GM18907 (cell line): ENCODE data around the gene LRMDA.
"Not testable (repeated sequence)": the region's sequence is repeated elsewhere in the genome, so short reads cannot be mapped to it uniquely, and the experiment has no call there.

Source experiments
- ATAC-seq: cut with Tn5 transposase; IDR thresholded peaks from one replicate; pipeline ENCODE4 v1.9.1; 2021; ENCODE audit warnings: mild to moderate bottlenecking, moderate library complexity; ENCODE audit not compliant: unreplicated experiment

The LRMDA gene

DNA sequence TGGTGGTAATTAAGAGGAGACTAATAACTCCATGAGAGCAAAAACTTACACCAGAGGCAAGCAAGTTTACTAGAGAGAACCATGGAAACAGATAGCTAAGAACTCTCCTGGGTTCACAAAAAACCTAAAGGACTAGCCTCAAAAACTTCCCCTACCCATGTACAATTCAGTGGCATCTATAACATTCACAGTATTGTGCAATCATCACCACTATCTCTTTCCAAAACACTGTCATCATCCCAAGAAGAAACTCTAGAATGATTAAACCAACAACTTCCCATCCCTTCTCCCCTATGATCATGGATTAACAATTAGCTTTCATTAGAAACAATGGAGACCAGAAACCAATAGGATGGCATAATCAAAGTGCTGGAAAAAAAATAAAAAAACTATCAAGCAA is 1038.3 kb downstream of the LRMDA start:
- ATAC-seq, result no peak

DNA sequence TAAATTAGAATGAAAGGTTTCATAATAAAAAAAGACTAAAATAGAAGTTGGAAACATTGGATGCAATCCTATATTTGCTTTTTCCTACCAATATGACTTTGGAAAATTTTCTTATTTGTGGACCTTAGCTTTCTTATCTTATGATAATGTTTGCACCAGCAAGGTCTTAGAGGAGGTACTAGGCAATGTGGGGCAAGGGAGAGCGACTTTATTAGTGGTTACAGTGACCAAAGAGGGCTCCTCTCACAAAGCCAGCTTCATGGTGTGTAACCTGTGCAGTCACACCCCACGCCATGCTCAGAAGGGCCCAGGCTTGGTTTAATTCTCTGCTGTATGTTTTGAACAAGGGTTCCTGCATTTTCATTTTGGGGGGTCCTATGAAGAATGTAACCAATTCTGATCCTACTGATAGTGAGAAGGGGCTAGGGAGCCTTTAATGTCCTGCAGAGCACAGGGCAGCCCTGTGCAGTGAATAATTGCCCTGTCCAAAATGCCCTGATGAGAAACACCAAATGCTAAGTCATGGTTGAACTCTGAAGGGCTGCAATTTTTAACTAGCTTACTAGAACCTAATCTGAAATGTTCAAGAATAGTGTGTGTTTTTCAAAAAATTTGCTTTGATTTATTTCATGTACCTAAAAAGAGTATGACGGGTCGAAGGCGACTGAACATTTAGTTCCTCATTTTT is 1047.8 kb downstream of the LRMDA start:
- no peak for ATAC-seq

DNA sequence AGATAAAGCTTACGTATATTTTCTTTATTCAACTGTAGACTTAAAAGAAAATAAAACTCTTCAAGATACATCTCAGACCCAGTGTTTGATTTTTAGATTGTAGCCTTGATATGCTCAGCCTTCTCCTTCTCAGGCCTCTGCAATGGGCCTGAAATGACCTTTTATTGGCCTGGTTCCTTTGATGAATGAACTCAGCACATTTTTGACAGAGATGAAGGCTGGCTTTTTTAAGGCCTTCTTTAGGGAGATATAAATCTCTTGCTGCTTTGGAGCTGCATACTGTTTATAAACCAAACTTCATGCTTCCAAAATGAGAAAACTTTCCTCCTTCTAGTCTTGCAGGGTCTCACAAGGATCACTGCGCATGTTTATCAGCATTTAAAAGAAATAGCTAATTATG is 1049.8 kb downstream of the LRMDA start:
- ATAC-seq, result no peak

DNA sequence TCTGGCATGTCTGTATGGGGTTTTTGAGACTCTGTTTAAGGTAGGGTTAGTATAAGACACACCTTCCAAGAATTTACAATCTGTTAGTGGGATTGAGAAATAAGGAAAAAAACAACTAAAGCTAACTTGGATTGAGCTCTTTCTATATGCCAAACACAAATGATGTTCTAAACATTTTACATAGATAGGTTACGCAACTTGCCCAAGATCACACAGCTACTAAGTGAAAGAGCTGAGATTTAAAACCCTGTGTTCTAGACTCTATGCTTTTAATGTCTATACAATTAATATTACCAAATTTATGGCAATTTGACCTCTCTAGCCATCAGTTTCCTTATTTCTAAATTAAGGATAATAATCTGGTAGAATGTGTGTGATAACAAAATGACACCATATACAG is 1056.2 kb downstream of the LRMDA start:
- no peak for ATAC-seq

DNA sequence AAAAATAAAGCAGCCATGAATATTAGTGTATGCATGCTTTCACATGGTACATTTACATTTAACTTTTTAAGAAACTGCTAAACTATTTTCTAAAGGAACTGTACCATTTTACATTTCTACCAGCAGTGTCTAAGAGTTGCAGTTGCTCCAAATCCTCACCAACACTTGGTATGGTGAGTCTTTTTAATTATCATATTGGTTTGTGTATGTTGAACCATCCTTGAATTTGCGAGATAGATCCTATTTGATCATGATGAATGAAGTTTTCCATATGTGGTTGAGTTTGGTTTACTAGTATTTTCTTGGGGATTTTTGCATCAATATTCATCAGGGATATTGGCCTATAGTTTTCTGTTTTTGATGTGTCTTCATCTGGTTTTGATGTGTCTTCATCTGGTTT is 1057.2 kb downstream of the LRMDA start:
- no peak for ATAC-seq

DNA sequence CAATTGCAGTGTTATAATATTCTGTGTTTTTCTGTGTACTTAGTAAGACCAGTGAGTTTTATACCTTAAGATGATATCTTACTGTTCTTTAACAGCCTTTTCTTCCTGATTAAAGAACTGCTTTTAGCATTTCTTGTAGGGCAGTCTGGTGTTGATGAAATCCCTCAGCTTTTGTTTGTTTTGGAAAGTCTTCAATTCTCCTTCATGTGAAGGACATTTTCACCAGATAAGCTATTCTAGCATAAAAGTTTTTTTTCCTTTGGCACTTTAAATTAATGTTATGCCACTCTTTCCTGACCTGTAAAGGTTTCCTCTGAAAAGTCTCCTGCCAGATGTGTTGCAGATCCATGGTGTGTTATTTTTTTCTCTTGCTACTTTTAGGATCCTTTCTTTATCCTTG is 1059.8 kb downstream of the LRMDA start:
- no peak for ATAC-seq

DNA sequence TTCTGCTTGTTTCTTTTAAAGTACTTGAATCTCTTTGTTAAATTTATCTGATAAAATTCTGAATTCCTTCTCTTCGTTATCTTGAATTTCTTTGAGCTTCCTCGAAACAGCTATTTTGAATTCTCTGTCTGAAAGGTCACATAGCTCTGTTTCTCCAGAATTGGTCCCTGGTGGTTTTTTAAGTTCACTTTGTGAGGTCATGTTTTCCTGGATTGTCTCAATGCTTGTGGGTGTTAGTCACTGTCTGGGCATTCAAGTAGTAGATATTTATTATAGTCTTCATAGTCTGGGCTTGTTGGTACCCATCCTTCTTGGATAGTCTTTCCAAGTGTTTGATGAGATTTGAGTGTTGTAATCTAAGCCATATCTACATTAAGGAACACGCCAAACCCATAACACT is 1060.6 kb downstream of the LRMDA start:
- no peak for ATAC-seq

DNA sequence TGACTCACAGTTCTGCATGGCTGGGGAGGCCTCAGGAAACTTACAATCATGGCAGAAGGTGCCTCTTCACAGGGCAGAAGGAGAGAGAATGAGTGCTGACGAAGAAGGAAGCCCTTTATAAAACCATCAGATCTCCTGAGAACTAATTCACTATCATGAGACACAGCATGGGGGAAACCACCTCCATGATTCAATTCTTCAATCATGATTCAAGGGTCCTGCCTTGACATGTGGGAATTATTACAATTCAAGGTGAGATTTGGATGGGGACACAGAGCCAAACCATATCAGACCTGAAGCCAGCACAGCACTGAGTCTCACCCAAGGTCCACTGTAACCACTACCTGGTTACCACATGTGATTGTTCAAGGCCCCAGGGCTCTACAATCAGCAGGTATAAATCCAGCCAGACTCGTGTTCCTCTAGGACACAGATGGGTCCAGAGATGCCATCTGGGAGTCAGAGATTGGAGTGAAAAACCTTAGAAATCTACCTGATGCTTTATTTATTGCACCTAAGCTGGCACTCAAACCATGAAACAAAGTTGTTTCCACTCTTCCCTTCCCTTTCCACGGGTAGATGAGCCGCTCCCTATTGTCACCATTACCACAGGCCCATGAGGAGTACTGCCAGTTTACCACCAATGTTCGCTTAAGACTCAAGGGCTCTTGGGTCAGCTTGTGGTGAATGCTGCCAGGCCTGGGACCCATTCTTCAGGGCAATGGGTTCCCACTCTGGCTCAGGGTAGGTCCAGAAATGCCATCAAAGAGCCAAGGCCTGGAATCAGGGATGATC is 1061.5 kb downstream of the LRMDA start:
- ATAC-seq, result no peak

DNA sequence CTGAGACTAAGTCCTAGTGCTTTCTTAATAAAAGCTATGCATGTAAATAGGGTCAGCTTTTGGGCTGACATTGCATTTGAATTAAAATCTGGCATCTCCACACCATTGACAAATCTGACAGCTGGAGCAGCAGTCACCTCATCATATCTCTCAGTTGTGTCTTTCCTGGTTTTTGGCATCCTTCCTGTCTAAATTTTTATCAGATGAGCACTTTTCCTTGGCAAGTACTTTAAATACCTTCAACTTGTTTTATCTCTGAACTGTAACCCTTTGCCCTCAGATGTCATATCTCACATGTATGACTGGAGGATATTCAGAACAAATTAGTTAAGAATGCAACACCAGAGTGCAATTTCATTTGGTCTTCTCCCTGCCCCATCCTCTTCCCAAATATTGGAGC is 1066.2 kb downstream of the LRMDA start:
- no peak for ATAC-seq

DNA sequence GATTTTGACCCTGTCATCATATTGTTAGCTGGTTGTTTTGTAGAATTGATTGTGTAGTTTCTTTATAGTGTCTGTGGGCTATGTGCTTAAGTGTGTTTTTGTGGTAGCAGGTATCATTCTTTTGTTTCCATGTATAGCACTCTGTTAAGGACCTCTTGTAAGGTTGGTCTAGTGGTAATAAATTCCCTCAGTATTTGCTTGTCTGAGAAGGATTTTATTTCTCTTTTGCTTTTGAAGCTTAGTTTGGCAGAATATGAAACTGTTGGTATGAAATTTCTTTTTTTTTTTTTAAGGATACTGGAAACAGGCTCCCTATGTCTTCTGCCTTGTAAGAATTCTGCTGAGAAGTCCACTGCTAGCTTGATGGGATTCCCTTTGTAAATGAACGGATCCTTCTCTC is 1073.4 kb downstream of the LRMDA start:
- no peak for ATAC-seq

DNA sequence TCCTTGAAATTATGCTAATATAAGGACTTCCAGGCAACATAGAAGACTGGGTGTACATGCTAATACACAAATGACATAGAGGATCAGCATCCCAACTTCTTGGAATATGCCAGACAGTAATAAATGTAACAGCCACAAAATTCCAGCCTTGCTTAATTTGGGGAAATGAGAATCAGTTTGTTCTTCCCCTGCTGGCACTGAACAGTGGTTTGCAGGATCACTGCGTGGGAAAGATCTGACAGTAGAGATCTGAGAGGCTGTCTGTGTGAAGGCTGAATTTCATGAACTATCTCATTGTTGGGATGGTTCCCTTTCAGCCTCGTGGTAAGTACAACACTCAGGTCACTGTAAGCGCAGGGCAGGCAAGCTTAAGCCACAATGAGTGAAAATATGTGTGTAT is 1078.0 kb downstream of the LRMDA start:
- no peak for ATAC-seq

DNA sequence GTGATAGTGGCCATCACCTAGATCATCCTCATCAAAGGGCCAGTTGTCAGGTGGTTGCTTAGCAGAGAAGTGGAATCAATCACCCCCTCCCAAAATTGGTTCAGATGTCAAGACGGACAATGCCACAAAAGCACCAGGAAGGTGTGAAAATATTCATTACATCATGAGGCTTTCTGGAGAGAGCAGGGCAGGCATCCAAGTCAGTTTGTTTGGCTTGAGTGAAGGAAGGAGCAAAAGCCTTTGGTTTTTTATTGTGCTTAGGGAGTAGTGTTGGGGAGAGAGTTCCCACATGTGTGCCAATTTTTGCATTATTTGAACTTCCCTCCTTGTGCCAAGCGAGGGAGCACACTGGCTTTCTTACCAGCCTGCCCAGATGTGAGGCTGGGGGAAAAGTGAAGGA is 1082.9 kb downstream of the LRMDA start:
- no peak for ATAC-seq

DNA sequence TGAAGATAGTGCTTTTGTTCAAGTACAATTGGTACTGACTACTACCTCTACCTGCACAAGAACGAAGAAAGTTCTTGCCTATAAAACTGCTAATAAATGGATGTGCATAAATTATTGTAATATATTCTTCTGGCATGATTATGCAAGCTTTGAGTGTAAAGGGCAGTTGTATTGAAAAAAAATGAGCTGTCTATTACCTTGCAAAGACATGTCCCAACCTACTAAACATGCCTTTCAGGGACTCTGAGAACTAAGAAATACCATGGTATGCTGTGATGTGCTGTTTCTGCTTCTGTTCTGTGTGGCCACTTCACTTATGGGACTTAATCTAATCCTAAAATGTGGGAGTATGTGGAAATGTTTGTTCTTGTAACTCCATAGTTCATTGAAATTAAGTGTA is 1083.4 kb downstream of the LRMDA start:
- no peak for ATAC-seq

DNA sequence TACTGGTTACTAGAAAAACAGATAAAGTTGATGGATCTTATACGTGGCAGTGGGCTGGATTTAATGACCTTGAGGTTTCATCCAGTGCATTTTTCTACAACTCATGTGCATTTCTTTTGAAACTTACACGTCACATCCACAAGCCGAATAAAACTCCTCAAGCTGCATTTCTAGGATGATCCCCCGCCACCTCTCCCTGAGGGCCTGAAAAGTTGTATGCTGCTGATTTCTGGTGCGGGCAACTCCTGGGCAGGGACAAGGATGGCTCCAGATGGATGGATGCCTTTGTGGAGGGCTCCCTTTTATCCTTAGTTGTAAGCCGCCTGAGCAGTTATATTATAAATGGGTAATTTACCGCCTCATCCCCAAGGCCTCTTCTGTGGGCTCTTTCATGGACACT is 1091.1 kb downstream of the LRMDA start:
- no peak for ATAC-seq

DNA sequence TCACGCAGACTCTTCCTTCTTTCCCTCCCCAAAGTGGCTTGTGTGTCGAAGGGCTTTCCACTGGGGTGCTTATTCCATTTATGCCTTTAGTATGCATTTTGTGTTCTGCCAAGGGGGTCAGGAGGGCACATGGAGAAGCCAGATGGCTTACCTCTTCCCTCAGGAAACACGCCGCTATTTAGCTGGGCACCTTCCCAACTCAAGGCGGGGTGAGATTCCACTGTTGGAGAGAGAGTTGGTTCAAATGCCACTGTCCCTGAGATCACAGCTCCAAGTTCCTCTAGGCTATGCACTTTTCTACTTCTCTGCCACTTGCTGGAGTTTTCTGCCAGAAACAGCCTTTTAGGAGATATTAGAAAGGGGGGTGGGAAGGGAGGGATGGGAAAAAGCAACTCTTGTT is 1091.8 kb downstream of the LRMDA start:
- no peak for ATAC-seq

DNA sequence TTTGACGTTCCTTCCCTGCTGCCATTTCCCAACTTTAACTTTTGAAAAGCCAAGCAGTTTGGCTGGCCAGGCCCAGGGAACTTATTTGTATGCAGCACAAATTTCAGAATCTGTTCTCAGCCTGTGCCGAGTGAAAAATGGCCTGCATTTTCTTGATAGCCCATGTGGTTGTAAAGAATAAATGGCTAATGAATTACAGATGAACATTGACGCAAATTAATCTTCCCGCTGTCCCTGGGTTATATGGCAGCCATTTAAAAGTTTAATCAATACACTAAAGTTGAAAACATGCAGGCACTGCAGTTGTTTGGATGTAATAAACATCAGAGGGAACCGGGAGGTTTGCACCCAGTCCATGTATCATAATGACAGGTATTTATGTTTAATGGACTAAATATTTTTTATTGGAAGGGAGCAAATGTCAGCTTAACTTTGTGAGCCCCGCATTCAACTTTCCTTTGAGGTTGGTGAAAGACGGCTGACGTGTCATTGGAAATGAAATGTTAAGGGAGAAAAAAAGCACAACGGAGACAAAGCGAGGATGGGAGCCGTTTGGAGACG is 1092.4 kb downstream of the LRMDA start:
- no peak for ATAC-seq

DNA sequence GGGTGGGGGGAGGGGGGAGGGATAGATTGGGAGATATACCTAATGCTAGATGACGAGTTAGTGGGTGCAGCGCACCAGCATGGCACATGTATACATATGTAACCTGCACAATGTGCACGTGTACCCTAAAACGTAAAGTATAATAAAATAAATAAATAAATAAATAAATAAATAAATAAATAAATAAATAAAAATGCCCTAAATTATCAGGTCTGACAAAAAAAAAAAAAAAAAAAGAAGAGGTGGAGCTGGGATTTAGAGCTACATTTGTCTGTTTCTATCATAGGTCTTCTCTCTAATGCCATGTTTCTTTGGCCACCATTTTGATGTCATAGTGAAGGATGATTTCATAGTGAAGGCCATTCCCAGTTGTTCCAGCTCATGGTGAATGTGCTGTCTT is 1095.4 kb downstream of the LRMDA start:
- ATAC-seq, result not testable (repeated sequence)

DNA sequence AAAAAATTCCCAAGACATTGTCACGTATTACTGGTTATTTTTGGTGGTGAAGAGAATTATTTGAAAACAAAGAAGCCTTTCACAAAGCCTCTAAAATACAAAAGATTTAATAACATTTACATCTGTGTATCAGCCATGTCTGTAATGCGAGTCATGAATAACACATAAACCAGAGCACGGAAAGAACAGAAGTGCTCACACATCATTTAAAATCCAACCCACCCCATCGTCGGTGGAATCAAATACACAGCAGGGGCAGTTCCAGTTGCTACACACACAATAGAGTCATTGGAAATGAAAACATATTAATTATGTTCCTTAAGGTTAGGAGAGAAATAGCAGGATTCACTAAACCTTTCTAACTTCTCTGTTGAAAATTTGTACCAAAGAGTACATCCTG is 1108.9 kb downstream of the LRMDA start:
- no peak for ATAC-seq

DNA sequence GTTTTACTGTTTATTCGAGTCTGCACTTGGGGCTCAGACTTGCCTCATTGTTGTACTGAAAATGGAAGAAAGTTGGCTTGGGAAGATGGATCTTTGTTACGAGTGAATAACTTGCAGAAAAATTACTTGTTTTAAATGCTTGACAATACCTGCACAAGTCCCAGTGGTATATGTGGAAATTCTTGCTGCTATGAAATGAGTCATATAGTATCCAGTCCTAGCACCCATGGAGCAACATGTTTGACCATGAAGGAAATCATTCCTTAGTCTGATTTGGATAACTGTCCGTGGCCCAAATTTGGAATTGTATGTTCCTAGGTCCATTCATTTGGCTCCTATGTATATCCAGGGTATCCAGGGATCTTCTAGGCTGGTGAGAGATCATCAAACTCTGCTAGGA is 1109.4 kb downstream of the LRMDA start:
- no peak for ATAC-seq

DNA sequence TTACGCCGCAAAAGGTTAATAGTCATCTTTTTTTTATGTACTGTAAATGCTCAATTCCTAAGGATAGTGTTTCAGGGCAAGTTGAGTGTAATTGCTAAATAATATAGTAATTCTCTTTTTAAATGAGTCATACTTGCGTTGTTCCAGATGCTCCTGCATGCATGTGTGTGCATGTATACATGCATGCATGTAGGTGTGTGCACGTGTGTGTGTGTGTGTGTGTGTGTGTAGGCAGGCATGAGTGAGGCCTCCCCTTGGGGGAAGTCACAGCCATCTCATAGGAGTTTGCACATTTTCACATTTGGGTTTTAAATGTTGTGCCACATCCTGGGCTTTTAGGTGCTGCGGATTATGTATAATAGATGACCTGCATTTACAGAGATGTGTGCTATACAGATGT is 1110.4 kb downstream of the LRMDA start:
- no peak for ATAC-seq

DNA sequence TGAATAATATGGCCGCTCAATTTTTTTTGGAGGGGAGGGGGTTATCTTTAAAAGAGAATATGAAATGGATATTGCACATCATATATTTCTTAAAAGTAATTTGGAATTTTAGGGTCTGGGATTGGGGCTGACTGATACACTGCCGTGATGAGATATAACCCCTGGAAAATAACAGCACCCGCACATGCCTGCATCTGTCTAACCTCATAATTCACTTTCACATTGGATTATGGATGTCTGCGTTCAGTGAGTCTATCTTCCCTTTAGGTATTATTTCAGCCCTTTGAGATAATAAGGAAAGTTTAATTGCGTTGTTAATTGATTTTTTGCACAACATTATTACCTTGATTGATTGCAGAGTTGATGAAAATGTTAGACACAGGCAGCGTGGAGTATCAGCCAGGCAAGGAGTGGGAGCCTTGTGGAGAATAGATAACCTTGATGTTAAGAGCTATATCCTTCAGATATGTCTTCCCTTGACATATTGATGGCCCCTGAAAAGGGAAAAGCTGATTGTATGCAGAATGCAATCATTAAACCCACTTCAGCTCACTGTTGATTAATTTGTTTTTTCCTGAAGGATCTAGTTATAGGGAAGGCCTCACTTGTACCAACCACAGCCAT is 1111.0 kb downstream of the LRMDA start:
- ATAC-seq, result no peak

DNA sequence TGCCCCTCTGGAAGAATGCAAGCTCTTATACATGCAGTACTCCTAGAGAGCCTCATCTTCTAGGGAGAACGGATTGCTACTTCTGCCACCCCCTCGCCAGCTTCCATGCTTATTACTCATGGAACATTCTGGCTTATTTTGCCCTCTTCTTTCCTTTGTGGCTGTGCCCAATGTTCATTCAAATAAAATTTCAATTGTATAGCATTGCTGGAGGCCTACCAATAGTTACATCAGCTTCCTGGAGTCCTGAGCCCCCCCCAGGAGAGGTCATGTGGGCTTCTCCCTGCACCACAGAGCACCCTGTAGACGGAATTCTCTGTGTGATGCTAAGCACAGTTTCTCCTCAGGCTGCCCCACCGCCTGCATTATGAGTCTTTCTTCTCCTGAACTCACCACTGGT is 1112.2 kb downstream of the LRMDA start:
- no peak for ATAC-seq
